Rectal smooth muscle tissue (tissue), 1 donor: Measurements from ENCODE around the gene LIMS2.

Experiments used
- H3K27ac ChIP-seq: one replicate; pipeline ENCODE4 v1.7.0; 2013; ENCODE audit warnings: low read depth, low read length, inconsistent platforms
- H3K27me3 ChIP-seq: one replicate; pipeline ENCODE4 v1.7.0; 2013; ENCODE audit warnings: low read length; ENCODE audit not compliant: control insufficient read depth, insufficient read depth
- H3K36me3 ChIP-seq: one replicate; pipeline ENCODE4 v1.7.0; 2013; ENCODE audit warnings: low read length; ENCODE audit not compliant: control insufficient read depth, insufficient read depth
- H3K4me1 ChIP-seq: one replicate; pipeline ENCODE4 v1.7.0; 2013; ENCODE audit warnings: low read length; ENCODE audit not compliant: control insufficient read depth, insufficient read depth
- H3K4me3 ChIP-seq: one replicate; pipeline ENCODE4 v1.7.0; 2013; ENCODE audit warnings: low read length
- H3K9ac ChIP-seq: one replicate; pipeline ENCODE4 v1.7.0; 2013; ENCODE audit warnings: low read length

LIMS2 gene

GRCh38 chr2:127591221-127591923 is 84.0 kb downstream of the LIMS2 start:
- Histone ChIP-seq H3K27ac (no peak overlapping the region), H3K27me3 (no peaks in the 10 kb centered on the region), H3K4me1 (no peaks in the 10 kb centered on the region), H3K4me3 (no peak overlapping the region), H3K9ac (no peak overlapping the region), H3K36me3 (peaks cover 2% of the 10 kb centered on the region)

GRCh38 chr2:127590386-127591190 is 84.7 kb downstream of the LIMS2 start:
- Histone ChIP-seq H3K4me1 (no peaks in the 10 kb centered on the region), H3K9ac (no peak overlapping the region), H3K27ac (no peak overlapping the region), H3K36me3 (peaks cover 2% of the 10 kb centered on the region), H3K4me3 (no peak overlapping the region), H3K27me3 (no peaks in the 10 kb centered on the region)

- Histone ChIP-seq H3K36me3 (peaks cover 2% of the 10 kb centered on the region), H3K27me3 (no peaks in the 10 kb centered on the region), H3K4me1 (no peaks in the 10 kb centered on the region), H3K27ac (no peak overlapping the region), H3K4me3 (no peak overlapping the region), H3K9ac (no peak overlapping the region)
Measured at GRCh38 chr2:127589841-127590240, 85.5 kb downstream of the LIMS2 start.

- Histone ChIP-seq H3K9ac (no peak overlapping the region), H3K4me1 (no peaks in the 10 kb centered on the region), H3K27me3 (no peaks in the 10 kb centered on the region), H3K36me3 (peaks cover 2% of the 10 kb centered on the region), H3K27ac (no peak overlapping the region), H3K4me3 (no peak overlapping the region)
Measured at GRCh38 chr2:127589358-127589757, 86.0 kb downstream of the LIMS2 start.
